Measurements from ENCODE around the gene PLAC9.
"Not testable (repeated sequence)": the region's sequence is repeated elsewhere in the genome, so short reads cannot be mapped to it uniquely, and the experiment has no call there.

PLAC9 gene, protein sequence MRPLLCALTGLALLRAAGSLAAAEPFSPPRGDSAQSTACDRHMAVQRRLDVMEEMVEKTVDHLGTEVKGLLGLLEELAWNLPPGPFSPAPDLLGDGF

DNA sequence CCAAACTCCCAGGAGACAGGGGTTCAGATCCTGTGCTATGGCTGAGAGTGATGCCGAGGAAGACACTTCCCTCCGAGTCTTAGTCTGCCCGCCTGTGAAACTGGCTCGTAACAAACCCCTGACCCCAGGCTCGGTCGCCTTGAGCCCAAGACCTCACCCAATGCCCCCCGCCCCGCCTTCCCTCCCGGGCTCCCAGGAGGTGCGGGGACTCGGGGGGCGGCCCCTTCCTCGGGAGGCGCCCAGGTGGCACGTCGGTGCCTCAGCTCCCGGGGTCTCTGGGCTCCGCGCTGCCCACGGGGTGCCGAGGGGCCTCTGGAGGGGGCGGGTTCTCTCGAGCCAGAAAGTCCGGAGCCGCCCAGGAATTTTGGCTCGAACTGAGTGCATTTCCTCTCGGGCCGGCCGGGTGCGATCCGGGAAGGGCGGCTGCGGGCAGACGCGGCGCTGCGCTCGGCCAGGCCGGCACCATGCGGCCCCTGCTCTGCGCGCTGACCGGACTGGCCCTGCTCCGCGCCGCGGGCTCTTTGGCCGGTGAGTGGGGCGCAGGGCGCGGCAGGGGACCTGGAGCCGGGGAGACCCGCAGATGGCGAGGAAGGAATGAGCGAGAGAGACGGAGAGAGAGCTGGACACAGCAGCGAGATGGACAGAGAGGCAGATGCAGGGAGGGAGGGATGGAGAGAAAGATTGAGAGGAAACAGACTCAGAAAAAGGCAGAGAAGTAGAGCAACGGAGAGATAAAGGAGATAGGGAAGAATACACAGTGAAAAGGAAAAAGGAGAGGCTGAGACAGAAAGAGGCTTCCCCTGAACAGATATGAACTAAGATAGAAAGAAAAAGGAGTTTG lies at the start of gene PLAC9:
Gene PLAC9 (plus strand): TSS at position 432 of the 841 bp plus-strand sequence. CDS start 33 bp downstream, at position 465.
- DNase-seq = no peak

DNA sequence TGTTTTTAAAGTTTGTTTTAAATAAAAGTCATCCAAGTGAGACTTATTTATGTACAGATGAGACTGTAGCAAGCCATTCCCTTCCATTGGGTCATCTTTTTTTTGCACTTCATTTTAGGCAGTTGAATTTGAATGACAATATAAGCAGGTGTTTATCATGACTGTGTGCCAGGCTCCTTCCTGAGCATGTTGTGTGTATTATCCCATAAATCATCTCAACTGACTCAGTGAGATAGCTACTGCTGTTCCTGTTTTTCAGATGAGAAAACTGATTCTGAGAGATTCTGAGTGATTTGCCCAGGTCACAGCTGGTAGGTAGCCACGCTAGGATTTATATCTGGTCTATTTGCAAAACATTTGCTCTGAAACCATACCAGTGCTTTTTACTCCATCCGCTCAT lies 42.4 kb upstream of the PLAC9 start:
- no peak for DNase-seq

DNA sequence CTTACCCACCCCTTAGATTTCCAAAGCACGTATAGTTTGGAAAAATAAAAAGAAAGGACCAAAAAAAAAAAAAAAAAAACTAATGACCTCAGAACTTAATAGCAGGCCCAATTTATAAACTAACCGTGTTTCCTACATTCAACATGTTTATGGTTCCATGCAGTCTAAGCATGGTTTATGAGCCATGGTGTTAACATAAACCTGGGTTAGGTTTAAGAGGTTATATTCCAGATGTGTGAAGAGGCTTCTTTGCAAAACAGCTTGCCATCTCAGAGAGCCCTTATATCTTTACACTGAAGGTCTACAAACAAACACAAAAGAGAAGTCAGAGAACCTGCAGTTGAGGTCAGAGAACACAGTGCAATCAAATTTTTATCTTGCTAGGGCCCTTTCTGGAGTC lies 38.3 kb upstream of the PLAC9 start:
- no peak for DNase-seq

GRCh38 chr10:80098272-80098671 lies 34.3 kb upstream of the PLAC9 start:
- DNase-seq = not testable (repeated sequence)

DNA sequence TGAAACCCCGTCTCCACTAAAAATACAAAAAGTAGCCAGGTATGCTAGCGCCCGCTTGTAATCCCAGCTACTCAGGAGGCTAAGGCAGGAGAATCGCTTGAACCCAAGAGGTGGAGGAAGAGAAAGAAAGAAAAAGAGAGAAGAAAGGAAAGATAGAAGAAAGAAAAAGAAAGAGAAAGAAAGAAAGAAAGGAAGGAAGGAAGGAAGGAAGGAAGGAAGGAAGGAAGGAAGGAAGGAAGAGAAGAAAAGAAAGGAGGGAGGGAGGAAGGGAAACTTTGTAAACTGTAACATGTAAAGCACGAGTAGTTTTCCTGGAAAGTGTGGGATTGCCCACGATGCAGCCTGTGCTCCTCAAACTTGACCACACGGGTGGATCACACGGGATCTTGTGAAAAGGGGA lies 33.2 kb upstream of the PLAC9 start:
- DNase-seq = not testable (repeated sequence)

GRCh38 chr10:80100116-80100515 lies 32.4 kb upstream of the PLAC9 start:
- no peak for DNase-seq

DNA sequence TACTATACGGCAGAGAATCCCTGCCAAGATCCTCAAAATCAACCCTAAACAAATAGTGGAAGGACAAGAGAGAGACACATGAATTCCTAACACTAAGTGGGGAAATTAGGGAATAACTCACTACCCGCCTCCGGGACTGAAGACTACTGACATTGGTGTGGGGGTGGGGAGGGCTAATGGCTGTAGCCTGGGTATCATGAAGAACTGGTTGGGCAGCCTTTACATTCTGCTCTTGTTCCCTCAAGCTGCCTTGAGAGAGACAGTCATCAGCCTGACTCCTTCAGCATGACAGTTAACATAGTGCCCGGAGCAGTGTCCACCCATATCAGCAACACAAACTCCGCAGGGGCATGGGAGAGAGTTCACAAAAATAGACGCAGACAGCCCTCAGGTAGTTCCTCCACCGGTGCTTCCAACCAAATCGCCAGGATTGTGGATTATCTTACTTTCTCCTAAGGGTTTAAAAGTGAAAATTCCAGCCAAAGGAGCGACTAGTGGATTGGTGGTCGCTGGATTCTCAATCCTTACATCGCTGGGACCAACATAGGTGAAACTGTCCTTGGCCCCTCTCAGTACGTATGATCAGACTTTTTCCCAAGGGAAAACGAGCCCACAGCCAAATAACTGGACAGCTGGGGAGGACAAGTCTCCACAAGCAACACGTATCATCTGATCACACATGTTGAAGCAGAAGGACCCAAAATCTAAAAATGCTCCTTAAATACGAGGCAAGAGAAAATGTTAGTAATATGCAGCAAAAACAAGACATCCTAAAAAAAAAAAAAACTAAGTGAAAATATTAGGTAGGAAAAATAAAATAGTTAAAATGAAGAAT lies 31.5 kb upstream of the PLAC9 start:
- no peak for DNase-seq

GRCh38 chr10:80104066-80104926 lies 28.2 kb upstream of the PLAC9 start:
- no peak for DNase-seq

- DNase-seq = no peak
Observed at GRCh38 chr10:80108576-80109239, 23.8 kb upstream of the PLAC9 start.

- no peak for DNase-seq
Observed at GRCh38 chr10:80110986-80111385, 21.5 kb upstream of the PLAC9 start.

DNA sequence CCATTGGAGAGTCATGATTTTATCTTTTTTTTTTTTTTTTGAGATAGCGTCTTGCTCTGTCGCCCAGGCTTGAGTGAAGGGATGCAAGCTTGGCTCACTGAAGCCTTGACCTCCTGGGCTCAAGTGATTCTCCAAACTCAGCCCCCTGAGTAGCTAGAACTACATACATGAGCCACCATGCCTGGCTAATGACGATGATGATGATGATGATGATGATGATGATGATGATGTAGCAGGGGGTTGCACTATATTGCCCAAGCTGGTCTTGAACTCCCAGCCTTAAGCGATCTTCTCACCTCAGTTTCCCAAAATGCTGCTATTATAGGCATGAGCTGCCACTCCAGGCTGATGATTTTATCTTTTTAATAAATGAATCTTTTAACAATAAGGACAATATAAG lies 13.9 kb upstream of the PLAC9 start:
- DNase-seq = no peak

GRCh38 chr10:80122110-80122710 lies 10.3 kb upstream of the PLAC9 start:
- DNase-seq = no peak

DNA sequence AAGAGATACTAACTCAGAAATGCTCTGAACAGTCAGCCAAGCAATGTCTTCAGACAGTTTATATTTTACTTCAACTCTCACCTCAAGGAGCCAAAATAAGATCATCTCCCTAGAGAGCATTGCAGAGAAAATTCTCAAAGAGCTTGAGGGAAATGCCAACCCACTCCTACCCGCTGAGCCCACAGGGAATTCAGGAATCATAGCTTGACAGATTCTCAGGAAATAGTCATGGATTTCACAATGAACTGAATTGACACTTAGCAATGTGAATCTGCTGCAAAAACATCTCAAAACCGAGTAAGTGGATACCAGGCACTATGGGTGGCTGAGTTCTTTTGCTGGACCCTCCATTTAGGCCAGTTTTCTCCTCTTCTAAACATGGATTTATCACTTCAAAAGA lies 9.8 kb upstream of the PLAC9 start:
- DNase-seq = no peak

DNA sequence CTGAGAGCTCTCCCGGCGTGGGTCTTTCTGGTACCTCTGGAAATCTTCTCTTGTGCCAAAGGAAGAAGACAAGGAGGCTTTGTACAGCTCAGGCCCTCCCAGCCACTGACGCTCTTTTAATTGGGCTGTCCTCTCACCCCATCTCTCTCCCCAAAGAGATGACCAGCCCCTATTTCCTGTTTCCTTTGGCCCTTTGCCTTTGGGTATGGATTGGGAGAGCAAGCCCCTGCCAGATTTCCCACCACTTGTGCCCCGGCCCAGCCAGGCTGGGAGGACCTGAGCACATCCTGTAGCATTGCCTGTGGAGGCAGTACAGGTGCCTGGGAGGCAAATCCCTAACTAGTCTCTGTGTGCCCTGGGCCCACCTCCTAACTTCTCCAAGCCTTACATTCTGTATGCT lies 5.7 kb upstream of the PLAC9 start:
- no peak for DNase-seq

DNA sequence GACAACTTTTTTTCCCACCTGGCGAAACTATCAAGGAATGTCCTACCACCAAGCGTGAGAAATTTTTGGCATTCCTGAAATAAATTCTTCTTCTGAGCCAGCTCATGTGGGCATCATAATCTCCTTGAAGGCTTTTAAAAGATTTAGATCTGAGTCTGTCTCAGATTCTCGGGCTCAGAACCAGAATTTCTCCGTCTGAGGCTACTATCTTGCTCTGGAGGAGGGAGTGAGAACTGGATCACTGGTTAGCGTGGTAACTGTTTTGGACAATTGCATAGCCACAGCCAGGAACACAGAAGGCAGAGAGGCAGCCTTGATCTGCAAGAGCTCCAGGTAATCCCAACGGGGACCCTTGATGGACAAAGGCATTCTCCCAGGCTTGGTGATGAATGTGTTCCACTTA lies 1.0 kb upstream of the PLAC9 start:
- no peak for DNase-seq

GRCh38 chr10:80133206-80133605 lies 676 bp downstream of the PLAC9 start:
- no peak for DNase-seq

GRCh38 chr10:80133687-80134086 lies 1.2 kb downstream of the PLAC9 start:
- DNase-seq = not testable (repeated sequence)

GRCh38 chr10:80136134-80136571 lies 3.6 kb downstream of the PLAC9 start:
- no peak for DNase-seq

- DNase-seq = no peak
Observed at GRCh38 chr10:80137031-80137862, 4.7 kb downstream of the PLAC9 start.

DNA sequence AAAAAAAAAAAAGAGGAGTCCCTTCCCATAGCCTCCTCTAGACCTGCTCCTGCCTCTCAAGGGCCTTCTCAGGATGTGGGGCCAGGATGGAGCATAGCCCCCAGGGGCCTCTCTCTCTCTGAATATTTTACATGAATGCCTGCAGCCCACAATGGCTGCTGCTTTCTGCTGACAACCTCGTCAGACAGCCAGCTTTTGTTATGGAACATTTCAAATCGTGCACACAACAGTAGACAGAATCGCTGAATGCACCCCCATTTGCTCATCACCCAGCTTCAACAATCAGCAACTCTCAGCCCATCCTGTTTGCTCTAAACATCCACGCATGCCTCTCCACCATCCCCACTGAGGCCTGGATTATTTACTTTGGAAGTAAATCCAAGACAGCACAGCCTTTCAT lies 5.4 kb downstream of the PLAC9 start:
- no peak for DNase-seq

GRCh38 chr10:80139265-80139664 lies 6.7 kb downstream of the PLAC9 start:
- no peak for DNase-seq

All from cortex of kidney (tissue), 1 donor.